LoVo (cell line): ENCODE data around the gene PPP1CC.
"Not testable (repeated sequence)": the region's sequence is repeated elsewhere in the genome, so short reads cannot be mapped to it uniquely, and the experiment has no call there.

Source experiments
- DNase-seq: peaks from one replicate; pipeline ENCODE4 v3.0.0-alpha.2; 2016; ENCODE audit warnings: low spot score

Gene PPP1CC

GRCh38 chr12:110742718-110743570 is at the start of gene PPP1CC:
Gene PPP1CC, minus strand, starts transcription at chr12:110742891. Its CDS starts 184 bp downstream, at chr12:110742707.
- peak; percentile 98 for DNase-seq

GRCh38 chr12:110791589-110791988 is 48.9 kb upstream of the PPP1CC start:
- DNase-seq = no peak

GRCh38 chr12:110790301-110790700 is 47.6 kb upstream of the PPP1CC start:
- DNase-seq = no peak

GRCh38 chr12:110786012-110786411 is 43.3 kb upstream of the PPP1CC start:
- no peak for DNase-seq

GRCh38 chr12:110785240-110785639 is 42.5 kb upstream of the PPP1CC start:
- DNase-seq = no peak

- DNase-seq = no peak
These were observed 40.2 kb upstream of the PPP1CC start for GRCh38 chr12:110782922-110783321.

GRCh38 chr12:110782094-110782493 is 39.4 kb upstream of the PPP1CC start:
- no peak for DNase-seq

- DNase-seq = no peak
These were observed 37.8 kb upstream of the PPP1CC start for GRCh38 chr12:110780448-110780847.

GRCh38 chr12:110778833-110779577 is 36.3 kb upstream of the PPP1CC start:
- DNase-seq = no peak

GRCh38 chr12:110776410-110776809 is 33.7 kb upstream of the PPP1CC start:
- DNase-seq = no peak

GRCh38 chr12:110775997-110776396 is 33.3 kb upstream of the PPP1CC start:
- no peak for DNase-seq

GRCh38 chr12:110774824-110775223 is 32.1 kb upstream of the PPP1CC start:
- DNase-seq = no peak

- DNase-seq = no peak
These were observed 26.3 kb upstream of the PPP1CC start for GRCh38 chr12:110768960-110769359.

GRCh38 chr12:110767863-110768262 is 25.2 kb upstream of the PPP1CC start:
- no peak for DNase-seq

GRCh38 chr12:110766311-110767154 is 23.8 kb upstream of the PPP1CC start:
- no peak for DNase-seq

- DNase-seq = not testable (repeated sequence)
These were observed 22.9 kb upstream of the PPP1CC start for GRCh38 chr12:110765572-110765971.

GRCh38 chr12:110765111-110765510 is 22.4 kb upstream of the PPP1CC start:
- DNase-seq = no peak

- no peak for DNase-seq
These were observed 20.9 kb upstream of the PPP1CC start for GRCh38 chr12:110763583-110763982.

GRCh38 chr12:110762891-110763290 is 20.2 kb upstream of the PPP1CC start:
- no peak for DNase-seq

GRCh38 chr12:110760204-110760609 is 17.5 kb upstream of the PPP1CC start:
- DNase-seq = peak; percentile 9

- no peak for DNase-seq
These were observed 16.2 kb upstream of the PPP1CC start for GRCh38 chr12:110758922-110759321.

- DNase-seq = no peak
These were observed 13.9 kb upstream of the PPP1CC start for GRCh38 chr12:110756611-110757010.
